ENCODE results near the gene DCX.

DCX gene

DNA sequence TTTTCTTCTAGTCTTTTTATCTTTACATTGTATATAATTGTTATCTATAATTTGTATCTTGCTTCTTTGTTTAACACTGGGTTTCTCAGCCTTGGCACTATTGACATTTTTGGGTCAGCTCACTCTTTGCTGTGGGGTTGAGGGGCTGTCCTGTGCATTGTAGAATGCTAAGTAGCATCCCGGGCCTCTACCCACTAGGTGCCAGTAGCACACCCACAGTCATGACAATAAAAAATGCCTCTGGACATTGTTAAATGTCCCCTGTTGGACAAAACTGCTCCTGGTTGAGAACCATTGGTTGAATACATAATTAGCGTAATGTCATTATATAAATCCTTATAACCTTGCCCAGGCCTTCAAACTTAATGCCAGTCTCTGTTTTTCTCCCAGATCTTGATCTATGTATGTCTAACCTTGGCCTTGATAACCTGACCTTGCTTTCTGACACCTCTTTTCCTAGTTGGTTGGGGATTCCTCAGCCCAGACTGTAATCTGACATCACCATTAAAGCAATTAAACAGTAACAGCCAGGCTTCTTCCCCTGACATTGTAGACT is 46.1 kb downstream of the DCX start:
- Histone ChIP-seq H3K18ac (ENCODE audit: low read length) (no peak overlapping the region), H2AK5ac (ENCODE audit: low read depth, low read length) (no peak overlapping the region), H4K8ac (ENCODE audit: low read depth, low read length) (no peak overlapping the region), H3K27me3 (ENCODE audit: control insufficient read depth in 3 of 3, insufficient read depth in 3 of 3, low read depth in 1 of 3, low read length in 3 of 3) (no peaks in the 10 kb centered on the region), H2BK5ac (ENCODE audit: low read length) (no peak overlapping the region), H3K4ac (ENCODE audit: low read length) (no peak overlapping the region), H3K4me1 (ENCODE audit: control insufficient read depth in 2 of 2, insufficient read depth in 1 of 2, low read depth in 1 of 2, low read length in 2 of 2) (no peaks in the 10 kb centered on the region), H3K36me3 (replicated peaks in 1 of 2; ENCODE audit: control insufficient read depth in 2 of 2, insufficient read depth in 2 of 2, low read length in 2 of 2) (no peaks in the 10 kb centered on the region), H3K14ac (ENCODE audit: low read length) (no peak overlapping the region), H2BK12ac (ENCODE audit: low read length) (no peak overlapping the region), H3K9ac (ENCODE audit: low read depth, low read length, poor library complexity) (no peak overlapping the region), H2AFZ (ENCODE audit: low read length) (no peak overlapping the region), H2BK120ac (ENCODE audit: low read depth, low read length) (no peak overlapping the region), H2BK15ac (ENCODE audit: low read length) (no peak overlapping the region), H3K4me2 (ENCODE audit: insufficient read depth, low read length, poor library complexity, severe bottlenecking) (no peak overlapping the region), H3K27ac (replicated peaks; ENCODE audit: low read length) (no peak overlapping the region), H3K9me3 (replicated peaks in 1 of 2; ENCODE audit: control insufficient read depth in 2 of 2, insufficient read depth in 1 of 2, low read depth in 1 of 2, low read length in 2 of 2) (no peaks in the 10 kb centered on the region), H4K91ac (ENCODE audit: low read depth, low read length, poor library complexity) (no peak overlapping the region), H3K4me3 (ENCODE audit: low read length in 2 of 2) (no peak overlapping the region), H3K79me1 (ENCODE audit: low read depth, low read length) (no peaks in the 10 kb centered on the region), H3K23ac (ENCODE audit: low read depth, low read length, poor library complexity) (no peak overlapping the region)
- no peak for DNase-seq (ENCODE audit: low spot score)
- WGBS, 2 donors (ENCODE audit: extremely low coverage in 2 of 2, insufficient read length in 2 of 2, insufficient replicate concordance in 1 of 2): no CpG with 5 or more reads among the region's 2 CpGs

GRCh38 chrX:111363741-111364140 is 48.3 kb downstream of the DCX start:
- Histone ChIP-seq H3K4me1 (ENCODE audit: control insufficient read depth in 2 of 2, insufficient read depth in 1 of 2, low read depth in 1 of 2, low read length in 2 of 2) (no peaks in the 10 kb centered on the region), H3K36me3 (replicated peaks in 1 of 2; ENCODE audit: control insufficient read depth in 2 of 2, insufficient read depth in 2 of 2, low read length in 2 of 2) (no peaks in the 10 kb centered on the region)

GRCh38 chrX:111361751-111362150 is 50.2 kb downstream of the DCX start:
- Histone ChIP-seq H3K9me3 (replicated peaks in 1 of 2; ENCODE audit: control insufficient read depth in 2 of 2, insufficient read depth in 1 of 2, low read depth in 1 of 2, low read length in 2 of 2) (no peaks in the 10 kb centered on the region), H3K27me3 (ENCODE audit: control insufficient read depth in 3 of 3, insufficient read depth in 3 of 3, low read depth in 1 of 3, low read length in 3 of 3) (no peaks in the 10 kb centered on the region), H3K36me3 (replicated peaks in 1 of 2; ENCODE audit: control insufficient read depth in 2 of 2, insufficient read depth in 2 of 2, low read length in 2 of 2) (no peaks in the 10 kb centered on the region), H3K4me3 (ENCODE audit: low read length in 2 of 2) (no peak overlapping the region), H3K4me1 (ENCODE audit: control insufficient read depth in 2 of 2, insufficient read depth in 1 of 2, low read depth in 1 of 2, low read length in 2 of 2) (no peaks in the 10 kb centered on the region), H2AFZ (ENCODE audit: low read length) (no peak overlapping the region), H3K23ac (ENCODE audit: low read depth, low read length, poor library complexity) (no peak overlapping the region), H4K8ac (ENCODE audit: low read depth, low read length) (no peak overlapping the region), H2BK12ac (ENCODE audit: low read length) (no peak overlapping the region), H3K9ac (ENCODE audit: low read depth, low read length, poor library complexity) (no peak overlapping the region), H3K14ac (ENCODE audit: low read length) (no peak overlapping the region), H3K4ac (ENCODE audit: low read length) (no peak overlapping the region), H2BK15ac (ENCODE audit: low read length) (no peak overlapping the region), H3K18ac (ENCODE audit: low read length) (no peak overlapping the region), H2AK5ac (ENCODE audit: low read depth, low read length) (no peak overlapping the region), H4K91ac (ENCODE audit: low read depth, low read length, poor library complexity) (no peak overlapping the region), H3K27ac (replicated peaks; ENCODE audit: low read length) (no peak overlapping the region), H2BK5ac (ENCODE audit: low read length) (no peak overlapping the region), H2BK120ac (ENCODE audit: low read depth, low read length) (no peak overlapping the region), H3K4me2 (ENCODE audit: insufficient read depth, low read length, poor library complexity, severe bottlenecking) (no peak overlapping the region), H3K79me1 (ENCODE audit: low read depth, low read length) (no peaks in the 10 kb centered on the region)
- no CpG with 5 or more reads among the region's 1 CpG for WGBS, 2 donors (ENCODE audit: extremely low coverage in 2 of 2, insufficient read length in 2 of 2, insufficient replicate concordance in 1 of 2)
- no peak for DNase-seq (ENCODE audit: low spot score)

More at GRCh38 chrX:111363741-111364140, 48.3 kb downstream of the DCX start:
- no peak overlapping the region for H3K23ac ChIP-seq (ENCODE audit: low read depth, low read length, poor library complexity)
- H4K8ac ChIP-seq (ENCODE audit: low read depth, low read length): no peak overlapping the region
- no peaks in the 10 kb centered on the region for H3K79me1 ChIP-seq (ENCODE audit: low read depth, low read length)
- H2BK5ac ChIP-seq (ENCODE audit: low read length): no peak overlapping the region
- no peak overlapping the region for H2BK15ac ChIP-seq (ENCODE audit: low read length)
- no peak overlapping the region for H3K14ac ChIP-seq (ENCODE audit: low read length)
- no peak overlapping the region for H2BK120ac ChIP-seq (ENCODE audit: low read depth, low read length)
- no peak overlapping the region for H3K18ac ChIP-seq (ENCODE audit: low read length)
- no peaks in the 10 kb centered on the region for H3K9me3 ChIP-seq (replicated peaks in 1 of 2; ENCODE audit: control insufficient read depth in 2 of 2, insufficient read depth in 1 of 2, low read depth in 1 of 2, low read length in 2 of 2)
- H3K4me2 ChIP-seq (ENCODE audit: insufficient read depth, low read length, poor library complexity, severe bottlenecking): no peak overlapping the region
- no peaks in the 10 kb centered on the region for H3K27me3 ChIP-seq (ENCODE audit: control insufficient read depth in 3 of 3, insufficient read depth in 3 of 3, low read depth in 1 of 3, low read length in 3 of 3)
- no peak for DNase-seq (ENCODE audit: low spot score)
- H2AK5ac ChIP-seq (ENCODE audit: low read depth, low read length): no peak overlapping the region
- WGBS, 2 donors (ENCODE audit: extremely low coverage in 2 of 2, insufficient read length in 2 of 2, insufficient replicate concordance in 1 of 2): no CpG with 5 or more reads among the region's 3 CpGs
- H4K91ac ChIP-seq (ENCODE audit: low read depth, low read length, poor library complexity): no peak overlapping the region
- no peak overlapping the region for H2BK12ac ChIP-seq (ENCODE audit: low read length)
- no peak overlapping the region for H3K9ac ChIP-seq (ENCODE audit: low read depth, low read length, poor library complexity)
- H3K4me3 ChIP-seq (ENCODE audit: low read length in 2 of 2): no peak overlapping the region
- no peak overlapping the region for H3K4ac ChIP-seq (ENCODE audit: low read length)
- no peak overlapping the region for H2AFZ ChIP-seq (ENCODE audit: low read length)
- H3K27ac ChIP-seq (replicated peaks; ENCODE audit: low read length): no peak overlapping the region

GRCh38 chrX:111360839-111361238 is 51.2 kb downstream of the DCX start:
- H3K4me1 ChIP-seq (ENCODE audit: control insufficient read depth in 2 of 2, insufficient read depth in 1 of 2, low read depth in 1 of 2, low read length in 2 of 2): no peaks in the 10 kb centered on the region
- no peak overlapping the region for H2BK12ac ChIP-seq (ENCODE audit: low read length)
- H3K27ac ChIP-seq (replicated peaks; ENCODE audit: low read length): no peak overlapping the region
- H3K9me3 ChIP-seq (replicated peaks in 1 of 2; ENCODE audit: control insufficient read depth in 2 of 2, insufficient read depth in 1 of 2, low read depth in 1 of 2, low read length in 2 of 2): no peaks in the 10 kb centered on the region
- no CpG with 5 or more reads among the region's 3 CpGs for WGBS, 2 donors (ENCODE audit: extremely low coverage in 2 of 2, insufficient read length in 2 of 2, insufficient replicate concordance in 1 of 2)
- H2BK120ac ChIP-seq (ENCODE audit: low read depth, low read length): no peak overlapping the region
- no peak overlapping the region for H3K4me3 ChIP-seq (ENCODE audit: low read length in 2 of 2)
- H3K4ac ChIP-seq (ENCODE audit: low read length): no peak overlapping the region
- H3K36me3 ChIP-seq (replicated peaks in 1 of 2; ENCODE audit: control insufficient read depth in 2 of 2, insufficient read depth in 2 of 2, low read length in 2 of 2): no peaks in the 10 kb centered on the region
- no peak overlapping the region for H3K23ac ChIP-seq (ENCODE audit: low read depth, low read length, poor library complexity)
- H4K8ac ChIP-seq (ENCODE audit: low read depth, low read length): no peak overlapping the region
- DNase-seq (ENCODE audit: low spot score): no peak
- no peak overlapping the region for H4K91ac ChIP-seq (ENCODE audit: low read depth, low read length, poor library complexity)
- no peak overlapping the region for H3K18ac ChIP-seq (ENCODE audit: low read length)
- H3K14ac ChIP-seq (ENCODE audit: low read length): no peak overlapping the region
- no peaks in the 10 kb centered on the region for H3K79me1 ChIP-seq (ENCODE audit: low read depth, low read length)
- no peak overlapping the region for H2AFZ ChIP-seq (ENCODE audit: low read length)
- H3K4me2 ChIP-seq (ENCODE audit: insufficient read depth, low read length, poor library complexity, severe bottlenecking): no peak overlapping the region
- no peaks in the 10 kb centered on the region for H3K27me3 ChIP-seq (ENCODE audit: control insufficient read depth in 3 of 3, insufficient read depth in 3 of 3, low read depth in 1 of 3, low read length in 3 of 3)
- no peak overlapping the region for H2AK5ac ChIP-seq (ENCODE audit: low read depth, low read length)
- no peak overlapping the region for H2BK5ac ChIP-seq (ENCODE audit: low read length)
- H3K9ac ChIP-seq (ENCODE audit: low read depth, low read length, poor library complexity): no peak overlapping the region
- H2BK15ac ChIP-seq (ENCODE audit: low read length): no peak overlapping the region

Measured in neuronal stem cell (in vitro differentiated cells).